Measurements from ENCODE around the gene SLC7A11.

SLC7A11 gene

DNA sequence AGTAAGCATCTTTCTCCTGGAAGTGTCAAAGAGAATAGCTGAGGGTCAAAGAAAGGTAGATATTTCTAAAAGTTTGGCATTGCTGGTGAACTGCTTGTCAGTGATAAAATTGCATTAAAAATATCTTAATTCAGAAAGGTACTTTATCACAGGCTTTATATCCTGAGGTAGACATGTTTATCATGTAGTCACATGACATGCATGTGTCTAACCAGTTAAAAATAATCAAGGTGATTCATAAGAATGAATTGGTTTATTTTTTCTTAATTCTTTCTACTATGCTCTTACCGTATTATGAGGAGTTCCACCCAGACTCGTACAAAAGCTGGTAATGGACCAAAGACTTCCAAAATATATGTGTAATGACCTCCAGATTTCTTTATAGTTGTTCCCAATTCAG is 6.1 kb downstream of the SLC7A11 start:
- Mint-ChIP-seq H3K9me3 (no peaks in the 10 kb centered on the region), H3K4me1 (no peaks in the 10 kb centered on the region), H3K27ac (no peak overlapping the region), H3K36me3 (no peaks in the 10 kb centered on the region), H3K27me3 (no peaks in the 10 kb centered on the region), H3K4me3 (no peak overlapping the region)
- ATAC-seq (ENCODE audit: low read depth), result no peak
- DNase-seq (ENCODE audit: low spot score in 2 of 2), result no peak

DNA sequence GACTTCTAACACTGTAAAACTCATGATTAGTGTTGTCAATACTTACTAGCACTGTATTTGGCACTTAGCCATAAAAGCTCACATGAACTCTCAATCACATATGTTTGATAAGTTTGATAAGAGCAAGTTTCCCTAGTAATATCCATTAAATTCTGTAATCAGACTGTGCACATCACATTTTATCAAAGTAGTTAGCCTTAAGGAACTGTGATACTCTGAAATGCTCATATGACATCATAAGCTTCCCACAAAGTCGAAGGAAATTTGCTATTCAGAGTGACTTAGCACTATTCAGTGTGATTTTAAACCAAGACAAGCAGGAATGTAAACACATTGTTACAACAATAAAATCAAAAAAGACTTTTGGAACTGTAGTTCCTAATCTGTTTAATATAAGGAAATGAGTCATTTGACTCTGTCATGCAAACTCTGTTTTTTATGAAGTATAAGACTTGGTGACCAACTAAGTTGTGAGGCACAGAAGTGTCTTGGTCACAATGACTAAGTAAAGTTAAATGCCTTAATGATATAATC is 6.7 kb downstream of the SLC7A11 start:
- no peaks in the 10 kb centered on the region for H3K4me1 Mint-ChIP-seq
- H3K9me3 Mint-ChIP-seq, result no peaks in the 10 kb centered on the region
- H3K27ac Mint-ChIP-seq, result no peak overlapping the region
- no peak for ATAC-seq (ENCODE audit: low read depth)
- DNase-seq (ENCODE audit: low spot score in 2 of 2), result no peak
- no peaks in the 10 kb centered on the region for H3K27me3 Mint-ChIP-seq
- H3K36me3 Mint-ChIP-seq, result no peaks in the 10 kb centered on the region
- H3K4me3 Mint-ChIP-seq, result no peak overlapping the region

DNA sequence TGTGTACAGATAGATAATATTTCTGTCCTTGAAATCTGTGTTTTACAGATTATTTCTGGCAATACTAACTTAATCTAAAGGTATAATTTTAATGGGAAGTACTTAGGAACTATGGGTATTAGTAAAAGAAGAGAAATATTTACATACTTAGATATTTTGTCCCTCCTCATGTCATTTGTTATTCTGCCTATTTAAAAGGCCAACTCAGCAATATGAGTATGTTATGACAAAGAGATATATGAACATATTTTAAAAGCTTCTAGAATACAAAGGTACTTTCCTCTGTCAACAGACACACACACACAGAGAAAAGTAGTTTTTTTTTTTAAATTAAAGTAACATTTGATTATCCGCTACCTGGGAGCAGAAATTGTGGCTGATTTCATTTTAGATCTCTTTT is 7.9 kb downstream of the SLC7A11 start:
- Mint-ChIP-seq H3K4me3 (no peak overlapping the region), H3K4me1 (no peaks in the 10 kb centered on the region), H3K27ac (no peak overlapping the region), H3K36me3 (no peaks in the 10 kb centered on the region), H3K27me3 (no peaks in the 10 kb centered on the region), H3K9me3 (no peaks in the 10 kb centered on the region)
- DNase-seq (ENCODE audit: low spot score in 2 of 2), result no peak
- ATAC-seq (ENCODE audit: low read depth), result no peak

DNA sequence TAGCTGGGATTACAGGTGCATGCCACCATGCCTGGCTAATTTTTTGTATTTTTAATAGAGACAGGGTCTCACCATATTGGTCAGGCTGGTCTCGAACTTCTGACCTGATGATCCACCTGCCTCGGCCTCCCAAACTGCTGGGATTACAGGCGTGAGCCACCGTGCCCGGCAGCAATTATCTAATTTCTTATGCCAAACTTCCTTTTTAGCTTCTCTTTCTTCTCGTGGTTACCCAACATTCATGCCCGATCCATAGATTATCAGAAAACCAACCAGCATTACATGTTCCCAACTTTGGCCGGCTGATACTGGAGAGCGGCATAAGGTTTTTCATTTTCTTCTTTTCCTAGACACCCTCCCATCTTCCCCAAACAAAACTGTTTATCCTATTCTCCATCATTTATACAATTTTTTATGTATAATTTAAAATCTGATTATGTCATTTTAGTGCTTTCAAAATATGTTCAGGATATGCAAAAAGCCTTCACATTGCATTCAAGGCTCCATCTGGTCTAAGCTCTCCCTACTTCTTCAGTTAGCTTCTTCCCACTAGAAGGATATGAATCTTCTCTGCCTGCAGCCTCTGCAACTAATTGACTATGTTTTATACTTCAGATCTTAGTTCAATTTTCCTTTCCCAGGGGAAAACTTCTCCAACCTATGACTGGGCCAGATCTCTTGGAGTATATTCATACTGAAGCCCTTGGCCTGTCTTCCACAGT is 8.7 kb downstream of the SLC7A11 start:
- no peaks in the 10 kb centered on the region for H3K27me3 Mint-ChIP-seq
- no peaks in the 10 kb centered on the region for H3K36me3 Mint-ChIP-seq
- H3K4me3 Mint-ChIP-seq, result no peak overlapping the region
- no peak overlapping the region for H3K27ac Mint-ChIP-seq
- no peaks in the 10 kb centered on the region for H3K4me1 Mint-ChIP-seq
- H3K9me3 Mint-ChIP-seq, result no peaks in the 10 kb centered on the region
- ATAC-seq (ENCODE audit: low read depth) (no peak), DNase-seq (ENCODE audit: low spot score in 2 of 2) (no peak)

DNA sequence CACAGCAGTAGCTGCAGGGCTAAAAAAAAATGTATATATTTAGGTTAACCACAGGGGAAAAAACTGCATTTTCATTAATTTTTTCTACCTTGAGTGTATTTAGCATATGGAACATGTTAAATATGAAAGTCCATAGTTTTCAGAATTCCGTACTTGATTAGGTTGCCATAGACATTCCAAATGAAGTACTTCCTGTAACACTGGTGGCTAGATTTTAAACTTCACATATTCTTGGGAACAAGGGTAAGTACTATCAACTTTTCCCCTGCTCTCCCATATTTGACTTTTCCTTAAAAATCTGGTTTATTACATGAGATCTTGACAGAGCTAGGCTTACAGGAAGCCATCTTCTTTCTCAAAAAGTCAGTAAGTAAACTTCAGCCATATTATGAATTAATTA is 9.8 kb downstream of the SLC7A11 start:
- H3K27ac Mint-ChIP-seq, result no peak overlapping the region
- no peaks in the 10 kb centered on the region for H3K27me3 Mint-ChIP-seq
- no peak for DNase-seq (ENCODE audit: low spot score in 2 of 2)
- ATAC-seq (ENCODE audit: low read depth), result no peak
- H3K36me3 Mint-ChIP-seq, result no peaks in the 10 kb centered on the region
- no peak overlapping the region for H3K4me3 Mint-ChIP-seq
- no peaks in the 10 kb centered on the region for H3K4me1 Mint-ChIP-seq
- no peaks in the 10 kb centered on the region for H3K9me3 Mint-ChIP-seq

DNA sequence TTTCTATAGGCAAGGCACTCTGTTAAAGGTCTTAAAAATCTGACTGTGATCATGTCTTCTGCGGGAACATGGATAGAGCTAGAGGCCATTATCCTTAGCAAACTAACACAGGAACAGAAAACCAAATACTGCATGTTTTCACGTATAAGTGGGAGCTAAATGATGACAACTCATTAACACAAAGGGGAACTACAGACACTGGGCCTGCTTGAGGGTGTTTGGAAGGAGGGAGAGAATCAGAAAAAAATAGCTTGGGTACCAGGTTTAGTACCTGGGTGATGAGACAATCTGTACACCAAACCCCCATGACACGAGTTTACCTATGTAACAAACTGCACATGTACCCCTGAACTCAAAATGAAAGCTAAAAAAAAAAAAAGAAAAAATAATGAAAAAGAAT is 12.1 kb downstream of the SLC7A11 start:
- no peaks in the 10 kb centered on the region for H3K36me3 Mint-ChIP-seq
- no peak overlapping the region for H3K4me3 Mint-ChIP-seq
- H3K4me1 Mint-ChIP-seq, result no peaks in the 10 kb centered on the region
- DNase-seq (ENCODE audit: low spot score in 2 of 2) (no peak), ATAC-seq (ENCODE audit: low read depth) (no peak)
- no peaks in the 10 kb centered on the region for H3K27me3 Mint-ChIP-seq
- H3K27ac Mint-ChIP-seq, result no peak overlapping the region
- no peaks in the 10 kb centered on the region for H3K9me3 Mint-ChIP-seq

DNA sequence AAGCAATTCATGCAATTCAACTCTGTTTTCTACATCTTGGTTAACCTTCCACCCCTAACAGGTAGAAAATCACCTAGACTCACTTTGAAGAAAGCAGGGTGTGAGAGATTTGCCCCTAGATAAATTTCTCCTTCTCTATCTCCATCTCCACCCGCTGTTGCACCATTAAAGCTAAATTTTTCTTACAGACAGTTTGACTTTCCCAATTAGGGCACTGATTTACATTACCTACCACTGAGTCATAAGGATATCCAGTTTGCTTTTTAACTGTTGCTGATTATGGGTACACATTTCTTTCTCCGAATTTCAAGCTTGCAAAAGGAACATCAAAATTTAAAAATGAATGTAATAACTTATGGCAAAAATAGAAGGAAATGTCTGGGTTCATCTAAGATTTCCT is 13.0 kb downstream of the SLC7A11 start:
- H3K4me3 Mint-ChIP-seq, result no peak overlapping the region
- H3K4me1 Mint-ChIP-seq, result no peaks in the 10 kb centered on the region
- H3K27ac Mint-ChIP-seq, result no peak overlapping the region
- H3K27me3 Mint-ChIP-seq, result no peaks in the 10 kb centered on the region
- DNase-seq (ENCODE audit: low spot score in 2 of 2) (no peak), ATAC-seq (ENCODE audit: low read depth) (no peak)
- no peaks in the 10 kb centered on the region for H3K36me3 Mint-ChIP-seq
- H3K9me3 Mint-ChIP-seq, result no peaks in the 10 kb centered on the region

DNA sequence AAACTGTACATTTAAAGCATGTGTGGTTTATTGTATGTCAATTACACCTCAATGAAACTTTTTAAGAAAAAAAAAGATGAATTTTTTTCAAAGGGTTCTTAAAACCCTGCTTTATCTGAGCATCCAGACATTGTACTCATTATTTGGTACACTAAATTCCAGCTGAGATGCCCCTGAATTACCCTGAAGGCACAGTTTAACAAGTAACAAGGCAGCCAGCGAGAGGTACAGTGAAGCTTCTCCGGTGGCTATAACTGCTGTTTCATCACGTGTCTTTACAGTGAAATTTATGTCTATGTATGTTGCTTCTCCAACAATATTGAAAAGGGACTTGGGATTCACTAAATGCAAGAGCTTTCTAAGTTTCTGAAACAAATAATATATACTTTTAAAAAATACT is 15.8 kb downstream of the SLC7A11 start:
- Mint-ChIP-seq H3K4me3 (no peak overlapping the region), H3K9me3 (no peaks in the 10 kb centered on the region), H3K27me3 (no peaks in the 10 kb centered on the region), H3K36me3 (no peaks in the 10 kb centered on the region), H3K27ac (no peak overlapping the region), H3K4me1 (no peaks in the 10 kb centered on the region)
- DNase-seq (ENCODE audit: low spot score in 2 of 2) (no peak), ATAC-seq (ENCODE audit: low read depth) (no peak)

DNA sequence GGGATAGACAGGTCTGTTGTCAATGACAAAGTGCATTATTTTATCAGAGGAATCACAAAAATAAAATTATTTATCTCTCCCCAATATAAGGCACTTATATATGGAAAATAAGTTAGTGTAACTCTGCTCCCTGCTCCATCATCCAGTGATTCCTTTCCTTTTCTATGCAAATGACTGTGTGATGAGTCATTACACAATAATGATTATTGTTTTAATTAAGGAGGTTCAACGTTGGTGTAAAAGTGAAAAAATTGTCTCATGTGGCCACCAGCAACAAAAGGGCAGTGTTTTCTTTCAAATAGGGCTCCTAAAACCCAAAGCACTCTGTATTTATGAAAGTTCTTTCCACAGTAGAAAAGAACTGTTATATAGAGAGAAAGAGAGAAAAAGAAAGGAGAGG is 16.7 kb downstream of the SLC7A11 start:
- ATAC-seq (ENCODE audit: low read depth), result no peak
- Mint-ChIP-seq H3K4me1 (no peaks in the 10 kb centered on the region), H3K9me3 (no peaks in the 10 kb centered on the region), H3K27me3 (no peaks in the 10 kb centered on the region), H3K4me3 (no peak overlapping the region), H3K36me3 (no peaks in the 10 kb centered on the region), H3K27ac (no peak overlapping the region)
- no peak for DNase-seq (ENCODE audit: low spot score in 2 of 2)

DNA sequence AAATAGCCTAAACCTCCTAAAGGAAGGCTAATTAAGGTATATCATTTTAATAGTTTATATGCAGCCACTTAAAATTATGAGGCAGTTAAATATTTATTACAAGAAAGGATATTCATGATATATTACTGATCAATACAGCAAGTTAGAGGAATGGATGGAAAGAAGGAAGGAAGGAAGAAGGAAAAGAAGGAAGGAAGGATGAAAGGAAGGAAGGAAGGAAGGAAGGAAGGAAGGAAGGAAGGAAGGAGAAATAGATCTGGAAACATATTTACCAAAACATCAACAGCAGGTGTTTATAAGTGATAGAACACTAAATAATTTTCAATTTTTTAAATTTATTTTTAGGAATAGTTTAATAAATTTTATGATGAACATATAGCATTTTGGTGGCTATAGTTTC is 17.5 kb downstream of the SLC7A11 start:
- DNase-seq (ENCODE audit: low spot score in 2 of 2) (no peak), ATAC-seq (ENCODE audit: low read depth) (no peak)
- Mint-ChIP-seq H3K4me1 (no peaks in the 10 kb centered on the region), H3K4me3 (no peak overlapping the region), H3K36me3 (no peaks in the 10 kb centered on the region), H3K27me3 (no peaks in the 10 kb centered on the region), H3K27ac (no peak overlapping the region), H3K9me3 (no peaks in the 10 kb centered on the region)

DNA sequence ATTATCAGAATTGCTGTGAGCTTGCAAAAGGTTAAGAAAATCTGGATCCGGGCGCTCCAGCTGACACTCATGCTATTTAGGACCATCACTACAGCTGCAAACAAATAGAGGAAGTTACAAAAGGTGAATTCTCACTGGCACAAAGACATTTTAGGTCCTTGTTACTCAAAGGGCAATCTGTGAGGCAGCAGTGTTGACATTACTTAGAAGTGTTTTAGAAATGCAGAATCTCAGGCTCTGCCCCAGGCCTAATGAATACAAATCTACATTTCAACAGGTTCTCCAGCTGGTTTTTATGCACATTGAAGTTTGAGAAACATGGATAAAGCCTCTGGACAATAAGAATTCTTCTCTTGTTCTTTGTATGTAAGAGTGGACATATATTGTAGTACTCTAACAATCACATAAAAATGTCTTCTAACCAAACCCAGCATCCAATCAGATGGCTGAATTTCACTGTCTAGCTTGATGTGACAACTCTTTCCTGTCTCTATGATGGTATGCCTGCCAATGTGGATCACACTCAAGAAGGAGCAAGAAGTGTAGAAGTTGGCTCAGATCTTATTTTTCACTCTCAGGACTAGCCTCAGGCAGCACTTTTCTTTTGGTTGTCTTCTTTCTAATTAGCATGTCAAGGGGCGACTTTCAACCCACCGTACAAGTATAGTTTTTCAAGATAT is 18.8 kb downstream of the SLC7A11 start:
- DNase-seq (ENCODE audit: low spot score in 2 of 2) (no peak), ATAC-seq (ENCODE audit: low read depth) (peak; percentile 58)
- Mint-ChIP-seq H3K9me3 (no peaks in the 10 kb centered on the region), H3K36me3 (no peaks in the 10 kb centered on the region), H3K4me3 (no peak overlapping the region), H3K4me1 (no peaks in the 10 kb centered on the region), H3K27me3 (no peaks in the 10 kb centered on the region), H3K27ac (no peak overlapping the region)

DNA sequence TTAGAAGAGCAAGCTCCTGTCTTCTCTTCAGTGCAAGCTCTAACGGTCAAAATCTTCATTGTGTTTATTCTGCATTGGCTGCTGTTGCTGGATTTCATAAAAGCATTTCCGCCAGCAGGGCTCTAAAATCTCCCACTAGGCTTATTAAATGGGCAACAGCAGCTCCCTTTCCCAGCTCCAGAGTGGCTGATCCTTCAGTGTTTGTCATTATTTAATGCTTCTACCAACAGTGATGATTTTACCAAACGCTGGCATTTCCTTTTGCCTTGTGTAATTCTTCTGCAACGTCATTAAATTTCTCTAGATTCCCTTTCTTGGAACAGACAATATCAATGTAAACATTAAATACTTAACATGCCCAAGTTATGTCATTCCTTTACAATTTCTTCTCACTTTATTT is 20.1 kb downstream of the SLC7A11 start:
- DNase-seq (ENCODE audit: low spot score in 2 of 2), result no peak
- no peaks in the 10 kb centered on the region for H3K4me1 Mint-ChIP-seq
- H3K36me3 Mint-ChIP-seq, result no peaks in the 10 kb centered on the region
- H3K27me3 Mint-ChIP-seq, result no peaks in the 10 kb centered on the region
- no peak for ATAC-seq (ENCODE audit: low read depth)
- H3K9me3 Mint-ChIP-seq, result no peaks in the 10 kb centered on the region
- no peak overlapping the region for H3K4me3 Mint-ChIP-seq
- H3K27ac Mint-ChIP-seq, result no peak overlapping the region

DNA sequence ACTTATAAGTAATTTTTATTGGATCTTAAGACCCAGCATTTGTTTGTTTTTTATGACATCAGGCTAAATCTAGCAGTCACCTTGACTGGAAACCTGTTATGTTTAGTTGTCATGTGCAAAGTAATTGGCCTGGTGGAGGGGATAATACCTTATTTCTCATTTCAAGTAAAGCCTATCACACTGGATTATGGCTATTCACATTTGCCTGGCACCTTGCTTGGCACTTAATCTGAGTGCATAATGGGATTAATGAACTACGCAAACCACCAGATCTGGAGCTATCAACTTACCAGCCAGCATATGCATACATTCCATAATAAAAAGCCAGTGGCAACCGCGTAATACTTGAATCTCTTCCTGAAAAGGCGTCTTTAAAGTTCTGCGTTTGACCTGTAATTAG is 23.2 kb downstream of the SLC7A11 start:
- no peak for ATAC-seq (ENCODE audit: low read depth)
- H3K27me3 Mint-ChIP-seq, result no peaks in the 10 kb centered on the region

DNA sequence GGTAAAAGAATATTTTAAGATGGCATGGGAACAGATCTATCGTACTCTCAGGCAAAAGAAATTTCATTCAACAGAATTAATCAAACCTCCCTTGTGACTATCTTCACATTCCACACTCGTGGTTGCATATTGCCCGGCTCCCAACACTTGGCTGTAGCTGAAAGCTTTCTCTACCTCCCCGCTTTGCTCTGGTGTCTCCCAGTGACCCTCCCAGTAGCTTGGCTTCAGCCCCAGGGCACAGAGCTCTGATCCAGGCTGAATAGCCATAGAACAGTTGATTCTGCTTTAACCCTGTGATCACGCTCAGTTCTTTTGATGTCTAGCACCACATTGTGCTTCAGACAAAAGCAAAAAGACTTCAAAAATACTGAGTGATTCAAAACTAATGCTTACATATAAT is 24.6 kb downstream of the SLC7A11 start:
- Mint-ChIP-seq H3K27ac (no peak overlapping the region), H3K27me3 (peaks cover 3% of the 10 kb centered on the region), H3K9me3 (no peaks in the 10 kb centered on the region), H3K4me1 (no peaks in the 10 kb centered on the region), H3K36me3 (no peaks in the 10 kb centered on the region), H3K4me3 (no peak overlapping the region)
- DNase-seq (ENCODE audit: low spot score in 2 of 2), result no peak
- ATAC-seq (ENCODE audit: low read depth), result no peak

More for the DNA sequence above, 23.2 kb downstream of the SLC7A11 start:
- Mint-ChIP-seq H3K4me3 (no peak overlapping the region), H3K36me3 (no peaks in the 10 kb centered on the region), H3K9me3 (no peaks in the 10 kb centered on the region), H3K27ac (no peak overlapping the region), H3K4me1 (no peaks in the 10 kb centered on the region)
- no peak for DNase-seq (ENCODE audit: low spot score in 2 of 2)
